Keratinocyte (primary cell): ENCODE measurements around the gene SCFD2.

ENCODE experiments used
- EZH2 ChIP-seq: IDR thresholded peaks from one replicate; pipeline ENCODE4 v1.6.1; 2012; ENCODE audit warnings: inconsistent platforms, mild to moderate bottlenecking, low read length, moderate library complexity
- TF ChIP-seq, protein P1 (sequence below), 3 experiments: IDR thresholded peaks in 1 of 3; conservative IDR thresholded peaks in 1 of 3; optimal IDR thresholded peaks in 1 of 3; 2 replicates in 2 of 3; 3 replicates in 1 of 3; pipeline versions ENCODE3 to v1.5.1; 2011; ENCODE audit warnings: low read length in 3 of 3, mild to moderate bottlenecking in 3 of 3, moderate library complexity in 2 of 3, control low read depth in 1 of 3, inconsistent platforms in 1 of 3; ENCODE audit not compliant: insufficient read depth in 2 of 3; ENCODE audit errors: extremely low read depth in 1 of 3

DNA sequence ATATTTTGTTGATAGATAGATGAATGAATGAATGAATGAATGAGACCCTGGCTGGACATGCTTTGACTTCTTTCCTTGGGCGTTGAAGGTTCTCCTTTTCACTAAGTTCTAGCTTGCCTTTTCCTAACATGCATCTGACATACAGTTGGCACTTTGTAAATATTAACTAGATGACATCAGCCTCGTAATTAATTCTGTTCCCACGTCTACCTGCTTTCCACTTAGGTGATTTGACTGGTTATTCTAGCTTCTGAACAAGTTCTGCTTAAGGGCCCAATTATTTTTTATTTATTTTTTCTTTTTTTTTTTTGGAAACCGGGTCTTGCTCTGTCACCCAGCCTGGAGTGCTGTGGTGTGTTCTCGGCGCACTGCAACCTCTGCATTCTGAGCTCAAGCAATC lies 517.6 kb downstream of the SCFD2 start:
- TF ChIP-seq, protein P1, sequence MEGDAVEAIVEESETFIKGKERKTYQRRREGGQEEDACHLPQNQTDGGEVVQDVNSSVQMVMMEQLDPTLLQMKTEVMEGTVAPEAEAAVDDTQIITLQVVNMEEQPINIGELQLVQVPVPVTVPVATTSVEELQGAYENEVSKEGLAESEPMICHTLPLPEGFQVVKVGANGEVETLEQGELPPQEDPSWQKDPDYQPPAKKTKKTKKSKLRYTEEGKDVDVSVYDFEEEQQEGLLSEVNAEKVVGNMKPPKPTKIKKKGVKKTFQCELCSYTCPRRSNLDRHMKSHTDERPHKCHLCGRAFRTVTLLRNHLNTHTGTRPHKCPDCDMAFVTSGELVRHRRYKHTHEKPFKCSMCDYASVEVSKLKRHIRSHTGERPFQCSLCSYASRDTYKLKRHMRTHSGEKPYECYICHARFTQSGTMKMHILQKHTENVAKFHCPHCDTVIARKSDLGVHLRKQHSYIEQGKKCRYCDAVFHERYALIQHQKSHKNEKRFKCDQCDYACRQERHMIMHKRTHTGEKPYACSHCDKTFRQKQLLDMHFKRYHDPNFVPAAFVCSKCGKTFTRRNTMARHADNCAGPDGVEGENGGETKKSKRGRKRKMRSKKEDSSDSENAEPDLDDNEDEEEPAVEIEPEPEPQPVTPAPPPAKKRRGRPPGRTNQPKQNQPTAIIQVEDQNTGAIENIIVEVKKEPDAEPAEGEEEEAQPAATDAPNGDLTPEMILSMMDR (optimal IDR thresholded peaks at IDR 0.05 in 1 of 3, IDR thresholded peaks at IDR 0.05 in 1 of 3, conservative IDR thresholded peaks at IDR 0.05 in 1 of 3; ENCODE audit: extremely low read depth in 1 of 3, insufficient read depth in 2 of 3, low read length in 3 of 3): no peak
- no peak for TF ChIP-seq EZH2
